AG09319 (cell line): ENCODE results near the gene CPT1C.

Experiments used
- DNase-seq: peaks from one replicate; pipeline ENCODE4 v3.0.0-alpha.2; 2010; ENCODE audit warnings: low read depth; ENCODE audit errors: extremely low read depth
- TF ChIP-seq, protein P1 (sequence below): IDR thresholded peaks from 2 replicates; pipeline ENCODE4 v1.5.1; 2011; ENCODE audit warnings: low read depth, mild to moderate bottlenecking, inconsistent platforms, low read length, moderate library complexity

CPT1C gene

DNA sequence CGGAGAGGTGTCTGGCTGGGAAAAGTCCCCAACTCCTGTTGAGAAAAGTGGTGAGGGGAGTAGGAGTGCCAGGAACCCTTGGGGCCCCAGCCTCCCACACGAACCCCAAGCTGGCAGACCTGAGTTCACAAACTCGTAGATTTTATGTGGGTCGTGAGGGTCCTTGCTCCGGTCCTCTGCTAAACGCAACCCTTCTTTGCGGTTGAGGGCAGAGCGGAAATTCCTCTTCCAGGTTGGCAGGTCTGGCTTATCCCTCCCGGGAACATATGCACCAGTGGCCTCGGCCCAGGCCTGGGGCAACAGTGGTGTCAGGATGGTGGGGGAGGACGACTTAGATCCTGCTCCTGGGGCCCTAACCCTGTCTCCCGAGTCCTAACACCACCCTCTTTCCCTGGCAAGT is 27.7 kb upstream of the CPT1C start:
- DNase-seq, result no peak
- TF ChIP-seq, protein P1, sequence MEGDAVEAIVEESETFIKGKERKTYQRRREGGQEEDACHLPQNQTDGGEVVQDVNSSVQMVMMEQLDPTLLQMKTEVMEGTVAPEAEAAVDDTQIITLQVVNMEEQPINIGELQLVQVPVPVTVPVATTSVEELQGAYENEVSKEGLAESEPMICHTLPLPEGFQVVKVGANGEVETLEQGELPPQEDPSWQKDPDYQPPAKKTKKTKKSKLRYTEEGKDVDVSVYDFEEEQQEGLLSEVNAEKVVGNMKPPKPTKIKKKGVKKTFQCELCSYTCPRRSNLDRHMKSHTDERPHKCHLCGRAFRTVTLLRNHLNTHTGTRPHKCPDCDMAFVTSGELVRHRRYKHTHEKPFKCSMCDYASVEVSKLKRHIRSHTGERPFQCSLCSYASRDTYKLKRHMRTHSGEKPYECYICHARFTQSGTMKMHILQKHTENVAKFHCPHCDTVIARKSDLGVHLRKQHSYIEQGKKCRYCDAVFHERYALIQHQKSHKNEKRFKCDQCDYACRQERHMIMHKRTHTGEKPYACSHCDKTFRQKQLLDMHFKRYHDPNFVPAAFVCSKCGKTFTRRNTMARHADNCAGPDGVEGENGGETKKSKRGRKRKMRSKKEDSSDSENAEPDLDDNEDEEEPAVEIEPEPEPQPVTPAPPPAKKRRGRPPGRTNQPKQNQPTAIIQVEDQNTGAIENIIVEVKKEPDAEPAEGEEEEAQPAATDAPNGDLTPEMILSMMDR, result no peak

DNA sequence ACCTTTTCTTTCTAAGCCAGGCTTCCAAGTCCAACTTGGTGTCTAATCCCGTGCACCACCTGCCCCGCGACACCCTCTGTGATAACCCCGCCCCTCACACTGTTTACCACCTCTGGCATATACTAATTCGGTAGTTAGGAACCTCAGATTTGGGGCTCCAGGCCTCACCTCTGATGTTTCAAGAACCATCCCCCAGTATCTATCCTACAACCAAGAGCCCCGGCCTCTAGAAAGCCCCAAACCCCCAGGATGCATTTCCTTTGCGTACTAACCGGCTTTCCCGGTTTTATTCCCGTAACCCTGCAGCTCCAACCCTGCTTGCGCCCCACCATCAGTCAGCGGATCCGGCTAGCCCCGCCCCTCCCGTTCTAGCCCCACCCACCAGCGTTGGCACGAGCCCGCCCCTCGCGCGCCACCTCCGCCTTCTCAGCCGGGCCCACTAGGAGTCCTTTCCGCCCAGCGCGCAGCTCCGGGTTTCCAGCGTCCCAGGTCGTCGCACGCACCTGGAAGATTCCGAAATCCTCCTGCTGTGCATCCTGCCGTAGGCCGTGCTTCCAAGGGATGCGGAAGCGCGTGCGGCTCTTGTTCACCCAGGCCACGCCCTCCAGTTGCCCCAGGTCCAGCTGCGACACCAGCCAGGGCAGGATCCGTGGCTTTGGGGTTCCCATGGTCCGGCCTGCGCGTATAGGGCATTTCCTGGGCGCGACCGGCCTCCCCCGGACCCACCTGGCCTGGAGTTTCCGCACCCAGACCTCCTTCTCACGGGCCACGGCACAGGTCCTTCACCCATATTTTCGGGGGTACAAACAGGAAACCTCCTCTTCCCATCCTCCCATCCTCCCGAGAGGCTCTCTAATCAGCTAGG is 26.5 kb upstream of the CPT1C start:
- no peak for DNase-seq
- TF ChIP-seq, protein P1, result no peak; the same call in none of the 2 replicates

DNA sequence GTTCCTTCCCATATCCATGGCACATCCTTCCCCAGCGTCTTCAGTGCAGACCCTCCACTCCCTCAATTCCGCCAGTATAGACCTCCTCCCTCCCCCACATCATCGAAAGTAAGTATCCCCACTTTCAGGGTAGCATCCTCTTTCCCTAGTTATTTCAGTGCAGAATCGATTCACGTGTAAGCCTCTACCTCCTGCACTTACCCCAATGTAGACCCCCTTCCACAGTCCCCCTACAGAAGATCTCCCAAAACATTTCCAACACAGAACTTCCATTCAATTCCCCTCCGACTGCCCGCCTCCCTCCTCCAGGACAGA is 25.9 kb upstream of the CPT1C start:
- no peak for DNase-seq
- TF ChIP-seq, protein P1, result no peak

DNA sequence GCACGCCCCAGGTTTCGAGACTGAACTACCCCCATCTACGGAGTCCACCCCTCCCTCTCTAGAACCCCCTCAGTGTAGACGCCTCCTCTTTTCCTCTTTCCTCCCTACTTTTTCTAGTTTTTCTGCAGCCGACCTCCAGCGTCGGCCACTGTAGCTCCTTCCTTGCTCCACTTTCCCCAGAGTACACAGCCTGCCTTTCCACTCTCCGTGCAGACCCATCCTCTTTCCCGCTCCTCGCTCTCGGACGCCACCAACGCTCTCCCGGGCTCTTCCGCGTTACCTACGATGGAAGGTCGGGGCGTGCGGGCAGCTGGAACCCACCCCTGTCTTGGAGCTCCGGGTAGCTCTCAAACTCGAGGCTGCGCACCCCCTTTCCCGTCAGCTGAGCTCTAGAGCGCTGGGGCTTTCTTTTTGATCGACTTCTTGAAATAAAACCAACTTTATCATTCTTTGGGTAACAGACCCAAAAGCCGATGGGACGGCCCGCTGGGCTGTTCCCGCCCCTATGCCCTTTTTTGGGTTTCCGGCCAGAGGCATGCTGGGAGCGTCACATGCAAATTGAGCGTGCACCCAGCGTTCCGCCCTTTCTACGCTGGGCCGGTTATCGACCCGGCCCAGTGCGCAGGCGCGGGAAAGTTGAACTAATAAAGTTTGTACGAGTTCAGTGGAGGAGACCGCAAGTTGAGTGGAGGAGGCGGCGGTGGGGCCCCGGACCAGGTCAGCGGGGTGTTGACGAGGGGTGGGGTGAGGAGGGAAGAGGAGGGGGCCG is 25.4 kb upstream of the CPT1C start, which contains the start of the genes BCL2L12 and IRF3:
TSS of gene BCL2L12 (plus strand) at position 583 of the 769 bp plus-strand sequence. CDS start 760 bp downstream, outside the sequence.
TSS of gene IRF3 (minus strand) at position 507 of the 769 bp plus-strand sequence. CDS start 1,019 bp downstream, outside the sequence.
- TF ChIP-seq, protein P1, result no peak
- peak; percentile 89 for DNase-seq

DNA sequence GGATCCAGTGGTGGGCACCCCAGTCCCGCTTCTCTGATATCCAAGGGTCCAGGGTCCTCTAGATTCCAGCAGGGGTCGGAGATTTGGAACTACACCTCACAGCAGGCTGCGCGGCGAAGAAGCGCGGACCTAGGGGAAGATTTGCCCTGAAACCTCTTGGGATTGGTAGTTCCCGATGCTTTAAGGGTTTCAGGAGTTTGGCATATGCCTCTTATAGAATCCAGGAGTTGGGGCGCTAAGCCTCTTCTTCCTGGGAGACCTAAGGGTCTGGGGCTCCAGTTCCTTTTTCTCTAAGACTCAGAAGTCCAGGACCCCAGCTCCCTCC is 24.8 kb upstream of the CPT1C start:
- TF ChIP-seq, protein P1, result no peak
- DNase-seq, result no peak

DNA sequence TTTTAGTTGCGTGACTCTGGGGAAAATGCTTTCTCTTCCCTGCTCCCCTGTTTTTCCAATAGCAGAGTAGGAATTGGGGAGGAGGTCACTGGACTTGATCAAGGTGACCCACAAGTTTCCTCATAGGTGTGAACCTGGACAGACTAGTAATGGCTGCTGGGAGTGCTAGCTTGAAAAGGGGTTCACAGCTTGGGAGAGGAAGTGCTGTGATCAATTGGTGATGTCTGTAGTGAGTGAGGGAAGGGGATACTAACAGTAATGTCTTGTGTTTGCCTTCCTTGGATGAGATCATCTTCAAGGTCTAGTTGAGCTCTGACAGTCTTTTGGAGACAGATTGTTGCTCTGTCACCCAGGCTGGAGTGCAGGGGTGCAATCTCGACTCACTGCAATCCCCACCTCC is 23.4 kb upstream of the CPT1C start:
- DNase-seq, result no peak

DNA sequence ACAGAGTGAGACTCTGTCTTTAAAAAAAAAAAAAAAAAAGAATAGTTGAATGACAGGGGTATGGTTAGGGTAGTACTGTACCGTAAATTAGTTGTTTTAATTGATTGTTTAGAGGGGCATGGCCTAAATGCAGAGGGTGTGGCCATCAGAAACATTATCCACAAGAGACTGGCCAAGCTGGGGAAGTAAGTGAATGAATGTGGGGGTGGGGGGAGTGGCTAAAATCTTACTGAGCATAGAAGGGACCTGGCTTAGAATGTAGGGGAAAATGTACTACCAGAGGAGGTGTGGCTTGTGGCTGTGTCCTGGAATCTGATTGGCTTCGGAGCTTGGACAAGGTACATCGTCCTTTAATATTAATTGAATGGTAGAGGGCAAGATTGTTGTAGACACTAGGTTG is 21.4 kb upstream of the CPT1C start:
- TF ChIP-seq, protein P1, result no peak
- DNase-seq, result no peak

More for the DNA sequence above, 23.4 kb upstream of the CPT1C start:
- TF ChIP-seq, protein P1, result no peak
